ENCODE results near the gene CLMN.
"Not testable (repeated sequence)": the region's sequence is repeated elsewhere in the genome, so short reads cannot be mapped to it uniquely, and the experiment has no call there.

The CLMN gene

DNA sequence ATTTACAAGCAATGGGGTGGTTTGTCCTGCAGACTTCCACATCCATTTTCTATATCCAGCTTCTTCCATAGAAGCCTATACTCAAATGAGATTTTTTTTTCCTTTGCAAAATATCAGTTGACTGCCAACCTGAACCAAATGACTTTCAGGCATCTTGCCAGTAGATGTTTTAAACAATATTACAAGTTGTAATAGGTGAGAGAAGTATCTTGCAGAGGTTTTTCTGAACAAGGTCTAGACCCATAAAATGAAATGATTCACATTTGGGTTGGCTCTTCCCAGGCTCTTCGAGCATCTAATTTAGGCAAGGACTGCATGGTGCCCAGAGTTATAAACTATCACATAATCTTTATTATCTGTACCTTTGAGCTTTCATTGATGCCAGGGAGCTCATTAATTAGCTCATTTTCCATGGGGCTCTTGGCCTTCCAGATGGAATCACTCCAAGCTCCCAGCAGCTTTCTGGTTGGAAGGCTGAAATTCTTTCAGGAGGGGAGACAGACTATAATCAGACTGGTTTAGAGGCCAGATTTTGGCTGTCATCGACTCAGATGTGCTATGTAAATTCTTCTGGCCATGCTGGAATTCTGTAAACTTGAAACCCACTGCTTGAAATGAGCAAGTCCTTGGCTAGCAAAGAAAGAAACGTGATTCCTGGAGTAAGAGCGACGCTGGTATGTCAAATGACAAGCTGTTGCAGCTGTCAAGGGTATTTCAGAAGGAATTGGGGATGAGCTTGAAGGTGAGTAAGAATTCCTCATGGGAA, 130.2 kb downstream of the CLMN start:
- no peak for DNase-seq

DNA sequence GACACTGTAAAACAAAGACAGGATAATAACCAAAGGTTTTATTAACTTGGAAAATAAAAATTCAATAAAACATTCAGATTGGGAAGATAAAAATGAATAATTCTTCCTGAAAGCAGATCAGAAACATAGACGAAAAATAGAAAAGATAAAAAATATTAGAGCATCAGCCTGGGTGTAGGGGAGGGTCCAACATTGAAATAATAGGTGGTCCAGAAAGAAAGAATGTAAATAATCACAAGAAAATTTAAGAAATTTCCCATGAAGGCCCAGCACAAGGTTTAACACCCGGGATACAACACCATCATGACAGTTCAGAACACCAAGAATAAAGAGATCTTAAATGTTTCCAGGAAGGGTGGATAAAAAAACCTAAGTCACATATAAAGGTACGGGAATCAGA, 131.3 kb downstream of the CLMN start:
- no peak for DNase-seq

DNA sequence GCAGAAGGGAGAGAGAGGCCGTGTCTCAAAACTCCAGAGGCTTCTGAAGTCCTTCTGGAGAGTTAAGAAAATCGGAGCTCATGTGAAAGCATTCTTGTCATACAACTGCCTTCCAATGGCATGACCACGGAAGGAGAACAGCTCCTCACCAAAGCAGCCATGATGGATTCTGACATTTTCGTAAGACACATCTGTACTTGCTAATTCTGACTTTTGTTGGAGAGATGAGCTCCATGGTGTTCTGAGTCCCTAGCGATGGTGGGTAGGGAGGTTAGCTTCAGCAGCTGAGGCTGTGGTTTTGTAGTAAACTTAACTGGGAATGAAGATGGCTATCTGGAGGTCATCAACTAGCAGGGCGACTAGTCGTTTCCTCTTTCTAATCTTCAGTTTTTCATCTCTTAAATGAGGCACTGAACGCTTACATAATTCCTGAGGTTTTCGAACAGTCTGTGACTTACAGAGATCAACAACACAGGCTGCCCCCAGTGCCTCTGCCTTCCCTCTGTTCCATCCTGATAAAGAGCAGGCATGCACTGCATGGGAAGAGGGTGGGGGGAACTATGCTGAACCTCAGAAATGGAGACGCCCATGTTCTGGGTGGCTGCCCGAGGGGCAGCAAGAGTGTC, 133.8 kb downstream of the CLMN start:
- DNase-seq = no peak

DNA sequence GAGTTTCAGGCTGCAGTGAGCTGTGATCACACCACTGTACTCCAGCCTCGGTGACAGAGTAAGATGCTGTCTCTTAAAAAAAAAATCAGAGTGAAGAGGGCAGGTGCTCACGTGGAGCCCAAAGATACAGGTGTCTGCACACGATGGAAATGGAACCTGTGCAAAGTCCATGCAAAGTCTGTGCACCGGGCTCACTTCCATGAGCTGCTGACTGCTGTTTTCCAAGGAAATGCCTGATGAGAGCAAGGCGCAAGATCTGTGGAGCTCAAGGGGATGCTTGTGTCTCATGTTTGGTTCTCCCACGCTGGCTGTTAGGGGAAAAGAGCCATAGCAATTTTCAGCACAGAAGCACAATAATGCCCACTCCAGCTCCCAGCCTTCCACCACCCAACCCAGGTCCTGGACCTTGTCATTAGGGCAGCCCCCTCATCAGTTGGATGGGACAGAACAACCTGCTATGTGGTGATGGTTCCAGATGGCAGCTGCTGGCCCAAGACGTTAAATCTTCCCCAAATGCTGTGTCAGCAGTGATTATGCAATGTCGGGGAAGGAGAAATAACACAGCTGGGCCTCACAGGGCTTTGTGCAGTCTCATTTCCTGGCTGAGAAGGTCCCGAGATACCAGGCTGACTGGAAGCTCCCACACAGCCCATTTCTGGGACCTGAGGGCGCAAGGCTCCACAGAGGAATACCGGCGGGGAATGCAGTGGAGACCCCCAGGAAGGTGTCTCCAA, 134.5 kb downstream of the CLMN start:
- DNase-seq = no peak

DNA sequence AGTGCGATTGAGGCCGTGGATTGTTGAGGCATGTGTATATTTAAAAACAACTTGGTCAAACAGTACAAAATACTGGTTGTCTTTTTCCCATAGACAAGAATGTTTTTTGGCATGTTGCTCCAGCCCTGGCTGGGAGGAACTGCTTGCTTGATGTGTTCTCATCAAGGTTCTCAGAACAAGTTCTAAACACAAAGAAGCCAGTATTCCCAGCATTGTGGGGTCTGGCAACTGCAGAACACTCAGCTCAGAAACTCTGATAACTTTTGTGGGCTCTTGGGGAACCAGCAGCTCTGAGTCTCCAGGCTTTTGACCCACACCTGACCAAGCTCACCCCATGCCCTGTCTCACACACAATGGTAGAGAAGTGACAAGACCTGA, 135.3 kb downstream of the CLMN start:
- DNase-seq = no peak

GRCh38 chr14:95183532-95184412, 135.9 kb downstream of the CLMN start:
- DNase-seq = no peak

- no peak for DNase-seq
Measured at GRCh38 chr14:95183082-95183481, 136.6 kb downstream of the CLMN start.

- DNase-seq = no peak
Measured at GRCh38 chr14:95182379-95182778, 137.3 kb downstream of the CLMN start.

DNA sequence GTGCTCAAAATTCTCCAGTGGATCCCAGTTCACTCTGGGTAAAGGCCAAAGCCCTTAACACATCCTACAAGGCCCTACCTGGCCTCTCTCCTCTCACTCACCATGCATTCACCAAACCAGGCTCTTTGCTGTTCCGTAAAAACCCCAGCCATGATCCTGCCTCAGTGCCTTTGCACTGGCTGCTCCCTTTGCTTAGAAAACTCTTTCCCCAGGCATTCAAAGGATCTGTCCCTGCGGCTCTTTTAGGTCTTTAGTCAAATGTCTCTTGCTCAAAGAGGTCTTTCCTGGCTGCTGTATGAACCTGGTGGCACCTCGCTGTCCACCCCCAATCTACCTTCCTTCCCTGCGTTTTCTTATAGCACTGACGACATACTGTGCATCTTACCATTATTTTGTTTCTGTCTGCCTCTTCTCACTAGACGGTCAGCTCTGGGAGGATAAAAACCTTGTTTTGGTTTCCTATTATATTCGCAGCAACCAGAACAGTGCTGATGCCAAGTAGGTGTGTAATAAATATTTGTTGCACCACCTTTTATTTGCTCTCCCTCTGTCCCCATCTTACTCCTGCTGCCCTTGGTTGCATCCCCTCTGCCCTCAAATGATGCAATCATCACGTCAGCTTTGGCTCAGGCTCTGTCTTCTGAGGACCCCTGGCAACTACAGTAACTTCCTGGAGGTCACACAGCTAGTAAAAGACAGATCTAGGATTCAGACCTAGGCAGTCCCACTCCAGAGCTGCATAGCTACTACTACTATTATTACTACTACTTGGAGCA, 138.6 kb downstream of the CLMN start:
- no peak for DNase-seq

GRCh38 chr14:95175670-95176069, 144.0 kb downstream of the CLMN start:
- DNase-seq = not testable (repeated sequence)

- DNase-seq = no peak
Measured at GRCh38 chr14:95174184-95174792, 145.4 kb downstream of the CLMN start.

- no peak for DNase-seq
Measured at GRCh38 chr14:95173518-95173917, 146.2 kb downstream of the CLMN start.

DNA sequence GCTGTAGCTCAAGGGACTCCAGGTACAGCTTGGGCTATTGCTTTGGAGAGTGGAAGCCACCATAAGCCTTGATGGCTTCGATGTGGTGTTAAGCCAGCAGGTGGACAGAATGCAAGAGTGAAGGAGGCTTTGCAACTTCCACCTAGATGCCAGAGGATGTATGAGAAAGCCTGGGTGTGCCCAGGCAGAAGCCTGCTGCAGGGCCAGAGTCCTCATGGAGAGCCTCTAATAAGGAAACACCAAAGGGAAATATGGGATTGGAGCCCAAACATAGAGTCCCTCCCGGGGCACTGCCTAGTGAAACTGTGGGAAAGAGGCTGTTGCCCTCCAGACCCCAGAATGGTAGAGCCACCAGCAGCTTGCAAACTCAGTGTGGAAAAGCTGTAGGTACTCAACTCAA, 152.5 kb downstream of the CLMN start:
- no peak for DNase-seq

GRCh38 chr14:95165517-95165916, 154.2 kb downstream of the CLMN start:
- no peak for DNase-seq

- no peak for DNase-seq
Measured at GRCh38 chr14:95164506-95164905, 155.2 kb downstream of the CLMN start.

GRCh38 chr14:95163666-95164065, 156.0 kb downstream of the CLMN start:
- no peak for DNase-seq

GRCh38 chr14:95163132-95163531, 156.6 kb downstream of the CLMN start:
- DNase-seq = no peak

DNA sequence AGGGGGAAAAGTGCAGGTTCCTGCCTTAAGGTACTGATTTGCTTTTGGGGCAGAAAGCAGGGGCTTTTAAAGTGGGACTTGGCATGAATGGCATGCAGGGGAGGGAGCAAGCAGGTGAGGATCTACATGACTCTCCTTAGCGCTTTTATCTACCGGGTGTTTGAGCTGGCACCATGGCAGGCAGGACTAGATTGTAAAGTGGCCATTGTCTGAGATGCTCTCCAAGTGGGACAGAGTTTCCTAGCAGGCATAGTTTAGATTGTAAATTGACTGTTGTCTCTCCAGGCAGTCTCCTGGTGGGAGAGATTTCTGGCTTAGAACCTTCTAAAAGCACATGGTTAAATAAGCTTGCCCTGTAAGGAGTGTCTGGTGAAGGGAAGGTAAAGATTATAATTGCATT, 157.1 kb downstream of the CLMN start:
- DNase-seq = no peak

GRCh38 chr14:95157327-95158189, 162.2 kb downstream of the CLMN start, which contains the start of gene DICER1:
DICER1 (minus strand) TSS chr14:95157529; CDS start chr14:95133458, 24,071 bp downstream.
- DNase-seq = peak; percentile 73

DNA sequence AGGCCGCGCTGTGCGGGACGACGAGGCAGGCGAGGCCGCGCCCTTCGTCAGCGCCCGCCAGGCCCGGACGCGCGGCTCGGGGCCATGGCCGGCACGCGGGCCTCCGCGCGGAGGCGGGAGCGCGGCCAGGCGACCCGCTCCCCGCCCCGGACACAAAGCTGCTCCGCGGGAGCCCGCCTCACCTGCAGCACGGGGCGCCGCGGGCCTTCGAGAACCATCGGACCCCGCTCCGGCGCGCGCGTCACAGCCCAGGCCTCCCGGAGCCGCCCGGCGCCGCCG, 162.7 kb downstream of the CLMN start:
- no peak for DNase-seq

Measured in SHP77 treated with DMSO at 0.1 percent for 48 hours (cell line).